ENCODE results near the gene CYP20A1. TPM values are rescaled to one million over a fixed set of nuclear protein-coding genes. Genes with fewer than 3 reads are reported as not detected.
A peak's percentile ranks its signal among the peaks of the same experiment; 100 is the strongest.

CYP20A1 gene
- total RNA-seq, 1 donor from 2014 or later: 35.9 TPM

DNA sequence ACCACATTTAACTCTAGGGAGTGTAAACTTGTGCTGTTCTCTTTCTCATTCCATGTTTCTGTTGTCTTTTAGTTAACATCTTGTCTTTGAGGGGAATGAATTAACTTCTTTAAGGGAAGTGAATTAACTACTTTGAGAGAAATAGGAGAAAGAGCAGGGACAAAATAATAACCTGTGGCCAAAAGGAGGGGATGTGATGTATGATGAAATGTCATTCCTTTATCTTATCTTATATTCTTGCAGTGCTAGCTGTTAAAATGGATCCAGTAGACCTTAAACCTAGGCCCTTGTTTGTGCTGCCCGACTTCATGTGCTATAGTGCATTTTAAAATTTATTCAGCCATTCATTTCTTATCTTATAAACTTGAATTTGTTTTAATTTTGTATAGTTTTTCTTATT is 107.8 kb downstream of the CYP20A1 start:
- Histone ChIP-seq H3K27me3 (ENCODE audit: low read depth) (no peaks in the 10 kb centered on the region), H3K9me3 (no peaks in the 10 kb centered on the region), H3K36me3 (no peaks in the 10 kb centered on the region), H3K4me1 (peaks cover 1% of the 10 kb centered on the region), H3K27ac (no peak overlapping the region), H3K4me3 (no peak overlapping the region)
- ATAC-seq (no peak), DNase-seq (no peak)
- intact Hi-C loops (cut with DNase I): no loop called here
- TF ChIP-seq, protein P1, sequence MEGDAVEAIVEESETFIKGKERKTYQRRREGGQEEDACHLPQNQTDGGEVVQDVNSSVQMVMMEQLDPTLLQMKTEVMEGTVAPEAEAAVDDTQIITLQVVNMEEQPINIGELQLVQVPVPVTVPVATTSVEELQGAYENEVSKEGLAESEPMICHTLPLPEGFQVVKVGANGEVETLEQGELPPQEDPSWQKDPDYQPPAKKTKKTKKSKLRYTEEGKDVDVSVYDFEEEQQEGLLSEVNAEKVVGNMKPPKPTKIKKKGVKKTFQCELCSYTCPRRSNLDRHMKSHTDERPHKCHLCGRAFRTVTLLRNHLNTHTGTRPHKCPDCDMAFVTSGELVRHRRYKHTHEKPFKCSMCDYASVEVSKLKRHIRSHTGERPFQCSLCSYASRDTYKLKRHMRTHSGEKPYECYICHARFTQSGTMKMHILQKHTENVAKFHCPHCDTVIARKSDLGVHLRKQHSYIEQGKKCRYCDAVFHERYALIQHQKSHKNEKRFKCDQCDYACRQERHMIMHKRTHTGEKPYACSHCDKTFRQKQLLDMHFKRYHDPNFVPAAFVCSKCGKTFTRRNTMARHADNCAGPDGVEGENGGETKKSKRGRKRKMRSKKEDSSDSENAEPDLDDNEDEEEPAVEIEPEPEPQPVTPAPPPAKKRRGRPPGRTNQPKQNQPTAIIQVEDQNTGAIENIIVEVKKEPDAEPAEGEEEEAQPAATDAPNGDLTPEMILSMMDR (IDR thresholded peaks at IDR 0.05): no peak

DNA sequence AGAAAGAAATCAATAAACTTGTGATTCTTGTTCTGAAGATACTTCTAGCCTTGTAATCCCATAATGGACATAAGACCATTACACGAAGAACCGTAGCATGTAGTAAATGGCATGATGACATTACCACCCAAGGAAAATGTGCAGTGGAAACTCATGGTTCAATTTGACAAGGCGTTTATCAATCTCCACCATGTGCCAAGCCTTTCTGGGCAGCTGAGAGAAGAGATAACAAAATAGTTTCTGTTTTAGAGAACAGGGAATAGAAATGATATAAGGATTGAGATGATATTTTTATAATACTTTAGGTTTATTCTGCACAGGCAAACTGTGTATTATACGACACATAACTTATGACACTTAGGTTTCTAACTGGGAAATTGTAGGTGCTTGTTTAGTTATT is 108.6 kb downstream of the CYP20A1 start:
- Histone ChIP-seq H3K4me1 (no peaks in the 10 kb centered on the region), H3K27ac (no peak overlapping the region), H3K27me3 (ENCODE audit: low read depth) (no peaks in the 10 kb centered on the region), H3K36me3 (no peaks in the 10 kb centered on the region), H3K9me3 (no peaks in the 10 kb centered on the region), H3K4me3 (no peak overlapping the region)
- intact Hi-C loops (cut with DNase I): no loop called here
- TF ChIP-seq, protein P1 (IDR thresholded peaks at IDR 0.05): no peak
- no peak for ATAC-seq
- DNase-seq: no peak

DNA sequence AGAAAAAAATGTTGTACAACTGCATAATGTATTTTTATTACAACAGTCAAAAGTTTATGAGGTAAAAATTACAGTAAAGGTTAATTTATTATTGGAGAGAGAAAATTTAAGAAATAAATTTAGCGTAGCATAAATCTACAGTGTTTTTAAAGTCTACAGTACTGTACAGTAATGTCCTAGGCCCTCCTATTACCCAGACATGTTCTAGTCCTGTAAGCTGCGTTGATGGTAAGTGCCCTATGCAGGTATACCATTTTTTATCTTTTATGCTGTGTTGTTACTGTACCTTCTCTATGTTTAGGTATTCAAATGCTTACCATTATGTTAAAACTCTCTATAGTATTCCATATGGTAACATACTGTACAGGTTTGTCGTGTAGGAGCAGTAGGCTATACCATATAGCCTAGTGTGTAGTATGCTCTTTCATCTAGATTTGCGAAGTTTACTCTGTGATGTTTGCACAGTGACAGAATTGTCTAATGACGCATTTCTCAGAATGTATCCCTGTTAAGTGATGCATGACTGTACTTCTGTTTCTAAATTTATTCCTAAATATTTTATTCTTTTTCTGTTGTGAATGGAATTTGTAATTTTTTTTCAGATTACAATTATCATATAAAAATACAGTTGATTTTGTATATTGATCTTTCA is 113.9 kb downstream of the CYP20A1 start:
- intact Hi-C loops (cut with DNase I): no loop called here
- no peaks in the 10 kb centered on the region for H3K27me3 ChIP-seq (ENCODE audit: low read depth)
- H3K9me3 ChIP-seq: no peaks in the 10 kb centered on the region
- no peaks in the 10 kb centered on the region for H3K4me1 ChIP-seq
- ATAC-seq (peak in 1 of 2 donors; percentile 46), DNase-seq (no peak)
- H3K4me3 ChIP-seq: no peak overlapping the region
- H3K36me3 ChIP-seq: no peaks in the 10 kb centered on the region
- TF ChIP-seq, protein P1 (IDR thresholded peaks at IDR 0.05): no peak
- no peak overlapping the region for H3K27ac ChIP-seq

DNA sequence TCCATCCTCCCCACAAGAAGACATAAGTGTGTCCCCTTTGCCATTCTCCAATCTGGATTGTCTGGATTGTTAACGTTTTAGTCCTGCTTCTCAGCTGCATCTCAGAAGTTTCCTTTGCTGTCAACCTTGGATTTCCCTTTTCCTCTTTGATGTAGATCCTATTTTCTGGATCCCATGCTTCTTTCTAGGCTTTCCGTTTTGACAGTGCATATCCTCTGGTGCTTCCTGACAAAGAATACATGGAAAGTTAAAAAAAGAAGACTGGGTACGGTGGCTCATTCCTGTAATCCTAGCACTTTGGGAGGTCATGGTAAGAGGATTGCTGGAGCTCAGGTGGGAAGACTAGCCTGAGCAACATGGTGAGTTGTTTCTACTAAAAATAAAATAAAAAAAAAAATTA is 116.1 kb downstream of the CYP20A1 start:
- Histone ChIP-seq H3K4me1 (no peaks in the 10 kb centered on the region), H3K27me3 (ENCODE audit: low read depth) (no peaks in the 10 kb centered on the region), H3K9me3 (no peaks in the 10 kb centered on the region), H3K36me3 (no peaks in the 10 kb centered on the region), H3K4me3 (no peak overlapping the region), H3K27ac (no peak overlapping the region)
- TF ChIP-seq, protein P1 (IDR thresholded peaks at IDR 0.05): no peak
- intact Hi-C loops (cut with DNase I): no loop called here
- DNase-seq (no peak), ATAC-seq (no peak)

Other genes with a start within 250 kb of the CYP20A1 start
- gene NBEAL1, start 224.1 kb upstream of the CYP20A1 start, total RNA-seq: 67.2 TPM
- 48.8 TPM for gene ABI2, start 89.4 kb downstream of the CYP20A1 start, total RNA-seq

Measured in lower lobe of right lung (tissue), 2 donors.